ENCODE results near the gene TCF12. TPM values are rescaled to one million over a fixed set of nuclear protein-coding genes. Genes with fewer than 3 reads are reported as not detected.

Gene TCF12
- total RNA-seq, 2 experiments from 2014 or later, result 63.7 to 64.6 TPM

DNA sequence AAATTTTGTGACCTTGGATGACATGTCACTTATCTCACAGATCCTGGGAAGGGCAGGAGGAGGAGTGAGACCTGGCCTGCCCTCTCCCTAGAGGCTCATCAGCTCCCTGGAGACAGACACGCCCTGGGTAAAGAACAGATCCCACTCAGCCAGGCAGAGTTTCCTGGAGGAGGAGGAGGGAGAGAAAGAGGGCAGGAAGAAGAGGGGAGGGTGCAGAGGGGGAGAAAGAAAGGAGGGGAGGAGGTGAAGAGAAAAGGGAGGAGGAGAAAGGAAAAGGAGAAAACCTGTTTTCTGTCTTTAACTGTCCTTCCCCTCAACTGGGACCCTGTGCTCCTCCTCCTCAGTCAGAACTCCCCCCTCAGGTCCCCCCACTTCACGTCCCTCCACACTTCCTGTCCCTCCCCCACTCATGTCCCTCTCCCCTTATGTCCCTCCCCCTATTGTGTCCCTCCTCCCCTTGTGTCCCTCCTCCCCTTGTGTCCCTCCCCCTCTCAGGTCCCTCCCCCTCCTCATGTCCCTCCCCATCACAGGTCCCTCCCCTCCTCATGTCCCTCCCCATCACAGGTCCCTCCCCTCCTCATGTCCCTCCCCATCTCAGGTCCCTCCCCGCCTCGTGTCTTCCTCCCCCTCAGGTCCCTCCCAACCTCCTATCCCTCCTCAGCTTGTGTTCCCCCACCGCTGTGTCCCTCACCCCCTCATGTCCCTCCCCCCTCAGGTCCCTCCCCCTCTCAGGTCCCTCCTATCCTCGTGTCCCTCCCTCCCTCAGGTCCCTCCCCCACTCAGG is 405.6 kb downstream of the TCF12 start:
- Mint-ChIP-seq H3K27me3 (peaks cover 2% of the 10 kb centered on the region), H3K4me1 (ENCODE audit: low read depth) (no peaks in the 10 kb centered on the region), H3K9me3 (no peaks in the 10 kb centered on the region), H3K27ac (no peak overlapping the region), H3K4me3 (no peak overlapping the region), H3K36me3 (no peaks in the 10 kb centered on the region)
- DNase-seq, result peak; percentile 31
- CTCF ChIA-PET, result no interaction called here
- POLR2A ChIA-PET, result no interaction called here
- intact Hi-C loops (cut with micrococcal nuclease), result no loop called here

DNA sequence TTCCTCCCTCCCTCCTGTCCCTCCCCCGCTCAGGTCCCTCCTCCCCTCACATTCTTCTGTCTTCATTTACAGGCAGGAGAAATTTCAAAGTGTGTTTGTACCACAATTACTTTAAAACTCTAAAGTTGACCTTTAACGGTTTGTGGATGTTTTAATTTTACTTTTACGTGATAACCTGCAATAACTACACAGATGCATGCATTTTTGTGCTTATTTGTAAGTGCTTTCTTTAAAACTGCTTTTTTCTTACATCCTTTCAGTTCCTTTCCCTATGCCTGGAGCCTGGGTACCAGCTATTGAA is 406.1 kb downstream of the TCF12 start:
- intact Hi-C loops (cut with micrococcal nuclease), result no loop called here
- Mint-ChIP-seq H3K4me3 (no peak overlapping the region), H3K27me3 (peaks cover 2% of the 10 kb centered on the region), H3K27ac (no peak overlapping the region), H3K36me3 (no peaks in the 10 kb centered on the region), H3K4me1 (ENCODE audit: low read depth) (no peaks in the 10 kb centered on the region), H3K9me3 (no peaks in the 10 kb centered on the region)
- CTCF ChIA-PET, result no interaction called here
- POLR2A ChIA-PET, result no interaction called here
- DNase-seq, result no peak

DNA sequence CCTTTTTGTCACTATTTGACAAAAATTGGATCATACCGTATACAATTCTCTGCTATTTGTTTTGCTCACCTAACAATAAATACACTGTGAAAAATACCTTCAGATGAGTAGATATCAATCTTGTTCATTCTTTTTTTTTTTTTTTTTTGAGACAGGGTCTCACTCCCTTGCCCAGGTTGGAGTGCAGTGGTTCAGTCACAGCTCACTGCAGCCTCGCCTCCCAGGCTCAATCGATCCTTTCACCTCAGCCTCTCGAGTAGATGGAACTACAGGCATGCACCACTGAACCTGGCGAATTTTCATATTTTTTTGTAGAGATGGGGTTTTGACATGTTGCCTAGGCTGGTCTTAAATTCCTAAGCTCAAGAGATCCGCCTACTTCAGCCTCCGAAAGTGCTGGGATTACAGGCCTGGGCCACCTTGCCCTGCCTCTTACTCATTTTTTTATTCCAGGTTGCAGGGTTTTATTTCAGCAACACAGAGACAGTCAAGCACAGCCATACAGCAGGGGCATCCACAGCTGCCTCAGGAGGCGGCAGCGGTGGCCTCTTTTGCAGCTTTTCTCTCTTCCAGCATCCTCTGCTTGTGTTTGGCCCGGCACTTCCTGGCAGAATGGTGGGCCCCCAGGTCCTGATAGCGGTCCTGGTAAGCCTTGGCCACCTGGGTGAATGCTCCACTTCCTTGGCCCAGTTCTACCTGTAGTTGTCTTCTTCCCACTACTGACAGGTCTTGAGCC is 406.7 kb downstream of the TCF12 start:
- Mint-ChIP-seq H3K27ac (no peak overlapping the region), H3K36me3 (no peaks in the 10 kb centered on the region), H3K27me3 (peaks cover 2% of the 10 kb centered on the region), H3K4me3 (no peak overlapping the region), H3K9me3 (no peaks in the 10 kb centered on the region), H3K4me1 (ENCODE audit: low read depth) (no peaks in the 10 kb centered on the region)
- intact Hi-C loops (cut with micrococcal nuclease), result no loop called here
- POLR2A ChIA-PET, result no interaction called here
- no peak for DNase-seq
- CTCF ChIA-PET, result no interaction called here

DNA sequence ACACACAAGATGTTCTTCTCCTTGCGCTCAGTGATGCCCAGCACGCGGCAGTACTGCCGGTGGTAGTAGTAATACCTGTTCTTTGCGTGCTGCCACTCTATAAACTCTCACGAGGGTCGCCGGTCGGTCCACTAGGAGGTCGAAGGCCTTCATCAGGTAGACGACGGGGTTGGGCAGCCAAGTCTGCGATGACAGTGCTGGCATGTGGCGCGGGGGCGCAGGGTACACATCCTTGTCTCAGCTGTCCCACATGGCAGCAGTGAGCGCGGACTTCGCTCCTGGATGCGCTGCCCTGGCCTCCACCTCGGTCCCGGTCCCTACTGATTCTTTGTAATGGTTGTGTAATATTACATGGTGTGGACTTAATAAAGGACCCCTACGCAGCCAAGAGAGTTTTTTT is 407.8 kb downstream of the TCF12 start:
- POLR2A ChIA-PET, result no interaction called here
- intact Hi-C loops (cut with micrococcal nuclease), result no loop called here

DNA sequence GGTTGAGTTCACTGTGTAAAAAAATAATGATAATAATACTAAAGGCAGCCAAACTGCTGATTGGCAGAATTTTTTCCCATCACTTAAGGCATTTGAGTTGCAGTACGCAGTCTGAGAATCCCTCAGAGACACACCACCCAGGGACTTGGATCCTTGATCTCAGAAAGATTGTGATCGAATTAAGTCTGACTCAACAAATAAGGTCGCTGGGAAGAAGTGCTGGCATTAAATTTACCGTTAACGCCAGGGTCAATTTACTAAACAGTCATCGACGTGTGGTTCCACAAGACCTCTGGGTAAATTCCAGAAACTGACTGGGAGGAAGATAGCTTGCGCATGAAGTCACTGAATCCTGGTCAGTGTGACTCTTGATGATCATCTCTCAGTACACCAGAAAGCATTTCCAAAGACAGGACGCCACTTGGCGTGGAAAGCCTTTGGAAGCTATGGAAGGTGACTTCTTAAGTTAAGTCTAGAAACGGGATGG is 409.6 kb downstream of the TCF12 start:
- H3K27me3 Mint-ChIP-seq, result peaks cover 7% of the 10 kb centered on the region
- CTCF ChIA-PET, result interaction anchor here (0.6 to 2.1 kb wide), 3 partner anchors 13 to 836 kb away, joined by 3 to 7 read pairs (median 5); no protein-coding TSS in a partner anchor
- H3K36me3 Mint-ChIP-seq, result no peaks in the 10 kb centered on the region
- intact Hi-C loops (cut with micrococcal nuclease), result no loop called here
- no peak overlapping the region for H3K27ac Mint-ChIP-seq
- H3K4me3 Mint-ChIP-seq, result no peak overlapping the region
- H3K9me3 Mint-ChIP-seq, result no peaks in the 10 kb centered on the region
- DNase-seq, result no peak
- H3K4me1 Mint-ChIP-seq (ENCODE audit: low read depth), result peaks cover 2% of the 10 kb centered on the region
- POLR2A ChIA-PET, result no interaction called here

More for the DNA sequence above, 407.8 kb downstream of the TCF12 start:
- CTCF ChIA-PET, result interaction anchor here (2.1 kb wide), 1 partner anchor 19 kb away, joined by 7 read pairs; no protein-coding TSS in a partner anchor
- no peaks in the 10 kb centered on the region for H3K36me3 Mint-ChIP-seq
- peaks cover 2% of the 10 kb centered on the region for H3K4me1 Mint-ChIP-seq (ENCODE audit: low read depth)
- peaks cover 6% of the 10 kb centered on the region for H3K27me3 Mint-ChIP-seq
- no peak for DNase-seq
- H3K4me3 Mint-ChIP-seq, result no peak overlapping the region
- H3K27ac Mint-ChIP-seq, result no peak overlapping the region
- no peaks in the 10 kb centered on the region for H3K9me3 Mint-ChIP-seq

DNA sequence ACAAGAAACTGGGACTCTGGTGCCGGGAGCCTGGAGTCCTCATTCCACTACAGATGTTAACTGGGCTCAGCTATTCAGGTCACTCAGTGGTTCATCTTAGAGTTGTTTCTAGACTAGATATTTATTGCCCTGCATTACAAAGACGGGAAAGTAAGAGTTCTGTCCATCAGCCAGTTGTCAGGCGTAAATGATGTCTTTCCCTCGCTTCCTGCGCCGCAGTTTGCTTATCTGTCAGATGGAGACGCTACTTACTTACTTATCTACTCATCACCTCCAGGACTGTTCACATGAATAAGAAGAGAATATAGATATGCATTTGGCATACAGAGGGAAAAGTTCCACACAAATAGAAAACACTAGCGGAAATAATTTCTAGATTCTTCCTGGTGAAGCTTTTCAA is 410.0 kb downstream of the TCF12 start:
- no peak for DNase-seq

DNA sequence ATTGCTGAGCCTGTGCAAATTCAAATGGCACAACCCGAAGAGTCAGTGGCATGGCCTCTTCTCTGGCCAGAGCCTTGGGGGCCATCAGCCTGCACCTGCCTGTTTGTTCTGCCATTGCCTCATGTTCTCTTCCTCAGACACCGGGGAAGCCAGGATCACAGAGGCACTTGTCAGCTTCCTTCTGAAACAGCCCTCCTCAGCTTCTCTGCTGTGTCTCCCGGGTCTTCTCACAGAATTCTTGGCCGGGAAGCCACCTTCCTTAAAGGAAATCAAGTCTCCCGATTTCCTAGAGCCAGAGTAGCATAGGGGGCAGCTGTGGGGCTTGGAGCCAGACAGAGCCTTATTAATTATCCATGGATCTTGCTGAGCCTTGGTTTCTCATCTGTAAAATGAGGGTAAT is 410.5 kb downstream of the TCF12 start:
- Mint-ChIP-seq H3K36me3 (no peaks in the 10 kb centered on the region), H3K27ac (no peak overlapping the region), H3K9me3 (no peaks in the 10 kb centered on the region), H3K27me3 (peaks cover 7% of the 10 kb centered on the region), H3K4me1 (ENCODE audit: low read depth) (peaks cover 2% of the 10 kb centered on the region), H3K4me3 (no peak overlapping the region)
- DNase-seq, result no peak
- CTCF ChIA-PET, result interaction anchor here (0.6 to 1.8 kb wide), 3 partner anchors 12 to 23 kb away, joined by 3 to 5 read pairs (median 5); no protein-coding TSS in a partner anchor
- POLR2A ChIA-PET, result no interaction called here
- intact Hi-C loops (cut with micrococcal nuclease), result no loop called here

More for the DNA sequence above, 410.0 kb downstream of the TCF12 start:
- ChIA-PET CTCF (interaction anchor here (0.6 to 2.1 kb wide), 5 partner anchors 13 to 837 kb away, joined by 3 to 7 read pairs (median 5); no protein-coding TSS in a partner anchor), POLR2A (no interaction called here)
- H3K4me1 Mint-ChIP-seq (ENCODE audit: low read depth), result peaks cover 2% of the 10 kb centered on the region
- no peak overlapping the region for H3K27ac Mint-ChIP-seq
- no peaks in the 10 kb centered on the region for H3K9me3 Mint-ChIP-seq
- H3K27me3 Mint-ChIP-seq, result peaks cover 7% of the 10 kb centered on the region
- H3K4me3 Mint-ChIP-seq, result no peak overlapping the region
- intact Hi-C loops (cut with micrococcal nuclease), result no loop called here
- no peaks in the 10 kb centered on the region for H3K36me3 Mint-ChIP-seq

DNA sequence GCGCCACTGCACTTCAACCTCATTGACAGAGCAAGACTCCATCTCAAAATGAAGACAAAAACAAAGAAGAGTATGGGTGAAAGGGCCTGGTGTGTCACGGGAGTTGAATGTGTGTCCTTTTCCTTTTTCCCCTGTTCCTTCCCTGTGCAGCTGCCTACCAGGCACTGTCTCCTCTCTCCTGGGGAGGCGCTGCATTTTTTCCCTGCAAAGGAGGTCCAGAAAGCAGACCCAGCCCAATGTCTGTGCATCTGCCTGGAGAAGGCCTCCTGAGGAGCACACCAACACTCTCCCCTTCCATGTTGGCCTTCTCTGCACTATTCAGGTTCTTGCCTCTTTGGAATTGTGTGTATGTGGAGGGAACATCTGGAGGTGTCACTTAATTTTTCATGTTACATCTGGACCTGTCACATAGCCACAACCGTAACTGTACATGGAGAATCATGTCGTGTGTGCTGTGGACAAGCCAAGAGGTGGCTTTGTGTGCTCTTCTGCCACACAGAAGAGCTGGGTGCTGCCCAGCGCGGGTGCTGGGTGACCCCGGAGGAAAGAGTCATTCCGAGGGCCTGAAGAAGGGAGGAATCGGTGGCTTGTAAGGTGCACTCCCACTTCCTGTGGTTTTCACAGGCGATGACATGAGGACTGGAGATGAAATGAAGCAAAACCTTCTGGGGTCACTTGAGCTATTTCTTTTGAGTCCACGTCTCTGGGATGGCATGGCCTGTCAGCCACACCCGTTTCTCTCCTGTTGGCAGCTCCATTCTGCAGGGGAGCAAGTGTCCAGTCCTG is 411.3 kb downstream of the TCF12 start:
- Mint-ChIP-seq H3K4me3 (no peak overlapping the region), H3K4me1 (ENCODE audit: low read depth) (peaks cover 2% of the 10 kb centered on the region), H3K27me3 (peaks cover 10% of the 10 kb centered on the region), H3K27ac (no peak overlapping the region), H3K9me3 (no peaks in the 10 kb centered on the region), H3K36me3 (no peaks in the 10 kb centered on the region)
- intact Hi-C loops (cut with micrococcal nuclease), result no loop called here
- DNase-seq, result no peak
- ChIA-PET POLR2A (no interaction called here), CTCF (interaction anchor here (1.5 to 1.8 kb wide), 2 partner anchors 11 to 23 kb away, joined by 5 read pairs; no protein-coding TSS in a partner anchor)

DNA sequence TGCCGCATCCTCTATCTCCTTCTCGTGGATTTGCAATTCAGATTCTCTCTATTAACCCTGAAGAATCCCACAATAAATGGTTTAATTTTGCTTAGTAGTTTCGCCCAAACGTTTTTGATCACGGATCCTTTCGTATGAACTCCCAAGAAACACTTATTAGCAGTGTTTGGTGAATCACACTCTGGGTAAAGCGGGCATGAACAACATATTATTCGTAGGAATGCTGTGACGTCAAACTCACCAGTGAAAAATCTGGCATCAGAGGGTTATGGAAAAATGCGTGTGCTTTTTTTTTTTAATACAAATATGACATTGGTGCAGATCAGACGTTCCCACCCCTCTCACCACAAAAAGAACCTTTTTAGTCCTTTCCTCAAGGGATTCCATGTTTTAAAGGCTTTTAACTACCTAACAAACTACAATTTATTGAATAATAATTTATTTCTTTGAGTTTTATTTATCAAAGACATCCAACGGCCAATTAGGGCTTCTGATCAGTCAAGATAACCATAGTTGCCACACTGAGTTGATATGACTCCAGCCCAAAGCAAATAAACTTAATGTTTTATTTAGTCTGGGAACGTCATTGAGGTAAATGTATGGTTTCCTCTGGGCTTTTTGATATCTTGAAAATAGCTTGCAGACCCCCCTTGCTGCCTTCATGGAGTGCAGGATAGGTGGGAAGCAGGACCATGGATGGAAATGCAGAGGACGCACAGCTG is 412.3 kb downstream of the TCF12 start:
- no peak for DNase-seq
- Mint-ChIP-seq H3K27ac (no peak overlapping the region), H3K4me1 (ENCODE audit: low read depth) (peaks cover 2% of the 10 kb centered on the region), H3K9me3 (no peaks in the 10 kb centered on the region), H3K27me3 (peaks cover 13% of the 10 kb centered on the region), H3K36me3 (no peaks in the 10 kb centered on the region), H3K4me3 (no peak overlapping the region)
- POLR2A ChIA-PET, result no interaction called here
- CTCF ChIA-PET, result no interaction called here
- intact Hi-C loops (cut with micrococcal nuclease), result no loop called here

DNA sequence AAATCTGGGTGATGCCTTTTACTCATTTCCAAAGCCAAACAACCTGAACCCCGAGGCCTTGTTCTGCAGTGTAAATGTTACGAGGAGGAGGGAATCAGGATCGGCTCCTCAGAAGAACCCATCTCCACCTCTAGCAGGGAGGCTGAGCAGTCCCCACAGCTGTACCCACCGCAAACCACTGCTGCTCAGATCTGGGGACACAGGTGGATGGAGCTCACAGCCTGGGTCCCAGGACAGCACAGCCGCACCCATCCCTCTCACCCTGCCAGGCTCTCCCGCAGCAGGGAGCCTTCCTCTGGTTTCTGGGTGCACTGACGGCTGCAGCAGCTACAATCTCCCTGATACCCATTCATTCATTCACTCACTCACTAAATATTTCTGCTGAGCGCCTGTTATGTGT is 413.9 kb downstream of the TCF12 start:
- POLR2A ChIA-PET, result no interaction called here
- H3K27ac Mint-ChIP-seq, result no peak overlapping the region

DNA sequence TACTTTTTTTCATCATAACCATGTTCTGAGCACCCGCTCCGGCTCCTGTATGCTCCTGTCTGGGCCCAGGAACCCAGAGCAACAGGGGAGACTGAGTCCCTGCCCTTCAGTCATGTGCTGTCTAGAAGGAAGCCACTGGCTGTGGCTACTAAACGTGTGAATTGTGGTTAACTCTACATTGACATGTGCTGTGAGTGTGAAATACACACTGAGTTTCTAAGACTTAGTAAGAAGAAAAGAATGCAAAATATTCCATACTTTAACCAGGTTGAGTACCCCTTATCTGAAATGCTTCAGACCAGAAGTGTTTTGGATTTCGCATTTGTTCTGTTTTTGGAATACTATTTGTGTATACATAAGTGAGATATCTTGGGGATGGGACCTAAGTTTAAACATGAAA is 415.0 kb downstream of the TCF12 start:
- no peak overlapping the region for H3K27ac Mint-ChIP-seq
- H3K36me3 Mint-ChIP-seq, result no peaks in the 10 kb centered on the region
- no peaks in the 10 kb centered on the region for H3K9me3 Mint-ChIP-seq
- ChIA-PET POLR2A (no interaction called here), CTCF (no interaction called here)
- H3K4me3 Mint-ChIP-seq, result no peak overlapping the region
- peaks cover 18% of the 10 kb centered on the region for H3K27me3 Mint-ChIP-seq
- intact Hi-C loops (cut with micrococcal nuclease), result no loop called here
- no peak for DNase-seq
- H3K4me1 Mint-ChIP-seq (ENCODE audit: low read depth), result peaks cover 2% of the 10 kb centered on the region

More for the DNA sequence above, 413.9 kb downstream of the TCF12 start:
- CTCF ChIA-PET, result no interaction called here
- H3K27me3 Mint-ChIP-seq, result peaks cover 16% of the 10 kb centered on the region
- H3K4me3 Mint-ChIP-seq, result no peak overlapping the region
- DNase-seq, result no peak
- H3K36me3 Mint-ChIP-seq, result no peaks in the 10 kb centered on the region
- intact Hi-C loops (cut with micrococcal nuclease), result no loop called here
- H3K9me3 Mint-ChIP-seq, result no peaks in the 10 kb centered on the region
- peaks cover 2% of the 10 kb centered on the region for H3K4me1 Mint-ChIP-seq (ENCODE audit: low read depth)

DNA sequence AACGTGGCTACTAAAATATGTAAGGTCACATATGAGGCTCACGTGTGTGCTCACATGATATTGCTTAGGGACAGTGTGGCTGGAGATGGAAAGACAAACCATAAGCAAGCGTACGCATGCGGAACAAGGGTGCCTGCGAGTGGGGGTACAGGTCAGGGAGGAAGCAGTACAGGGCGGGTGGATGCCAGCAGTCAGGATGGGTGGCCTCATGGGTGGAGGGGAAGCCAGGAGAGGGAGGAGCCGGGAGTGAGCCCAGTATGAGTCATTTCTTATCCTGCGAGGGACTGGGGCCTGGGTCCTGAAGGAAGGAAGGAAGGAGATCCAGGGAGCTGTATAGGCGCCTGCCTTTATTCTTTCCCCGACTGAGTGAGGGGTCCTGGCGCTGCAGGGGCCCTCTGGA is 415.8 kb downstream of the TCF12 start:
- H3K27ac Mint-ChIP-seq, result no peak overlapping the region
- ChIA-PET CTCF (no interaction called here), POLR2A (no interaction called here)
- H3K9me3 Mint-ChIP-seq, result no peaks in the 10 kb centered on the region
- intact Hi-C loops (cut with micrococcal nuclease), result no loop called here
- H3K4me3 Mint-ChIP-seq, result no peak overlapping the region
- H3K36me3 Mint-ChIP-seq, result no peaks in the 10 kb centered on the region
- H3K27me3 Mint-ChIP-seq, result peaks cover 18% of the 10 kb centered on the region
- no peak for DNase-seq
- H3K4me1 Mint-ChIP-seq (ENCODE audit: low read depth), result peaks cover 2% of the 10 kb centered on the region
